WTC11 (cell line): ENCODE results near the gene ZNF821. TPM values are rescaled to one million over a fixed set of nuclear protein-coding genes. Genes with fewer than 3 reads are reported as not detected.

Experiments used
- ATAC-seq: fragments of 200-7000 bp; cut with Tn5 transposase; 2 replicates; pipeline ENCODE4 v1.10.0; 2021; ENCODE audit warnings: mild to moderate bottlenecking, moderate library complexity
- CTCF ChIA-PET: fragments of 300-600 bp; sonication (Branson Sonifier 250); formaldehyde crosslinking; loops from one replicate; lab custom pipeline; 2021; ENCODE audit warnings: antibody characterized with exemption; lab: Charles Lee
- POLR2A ChIA-PET: fragments of 350-600 bp; sonication (Branson Sonifier 250); formaldehyde crosslinking; loops from one replicate; lab custom pipeline; 2021; ENCODE audit warnings: antibody characterized with exemption; lab: Charles Lee
- DNase-seq: peaks from one replicate; pipeline ENCODE4 v3.0.0; 2021; ENCODE audit warnings: low spot score
- H3K27ac Mint-ChIP-seq: 2 replicates; pipeline ENCODE4 v1.8.0; 2021; ENCODE audit warnings: mixed read lengths
- H3K27me3 Mint-ChIP-seq: 2 replicates; pipeline ENCODE4 v1.8.0; 2021; ENCODE audit warnings: low read depth, mild to moderate bottlenecking, moderate library complexity, mixed read lengths
- H3K36me3 Mint-ChIP-seq: 2 replicates; pipeline ENCODE4 v1.8.0; 2021; ENCODE audit warnings: mixed read lengths
- H3K4me1 Mint-ChIP-seq: 2 replicates; pipeline ENCODE4 v1.8.0; 2022; ENCODE audit warnings: mixed read lengths
- H3K4me3 Mint-ChIP-seq: 2 replicates; pipeline ENCODE4 v1.8.0; 2021; ENCODE audit warnings: mild to moderate bottlenecking, moderate library complexity, mixed read lengths
- H3K9me3 Mint-ChIP-seq: 2 replicates; pipeline ENCODE4 v1.8.0; 2021; ENCODE audit warnings: mixed read lengths
- ATF3 ChIP-seq: sonication (generic); formaldehyde crosslinking; conservative IDR thresholded peaks from 2 replicates; pipeline ENCODE4 v1.8.1; 2022; ENCODE audit warnings: mild to moderate bottlenecking, missing genetic modification reagents
- ELF4 ChIP-seq: sonication (generic); formaldehyde crosslinking; IDR thresholded peaks from 2 replicates; pipeline ENCODE4 v1.8.1; 2022; ENCODE audit warnings: low read depth, mild to moderate bottlenecking, moderate library complexity, missing genetic modification reagents
- ETV6 ChIP-seq: sonication (generic); formaldehyde crosslinking; IDR thresholded peaks from 2 replicates; pipeline ENCODE4 v1.8.1; 2022; ENCODE audit warnings: mild to moderate bottlenecking, missing genetic modification reagents
- FOXP4 ChIP-seq: sonication (generic); formaldehyde crosslinking; IDR thresholded peaks from 2 replicates; pipeline ENCODE4 v1.8.0; 2022; ENCODE audit warnings: mild to moderate bottlenecking, missing genetic modification reagents
- JUN ChIP-seq: sonication (generic); formaldehyde crosslinking; IDR thresholded peaks from 2 replicates; pipeline ENCODE4 v1.8.0; 2023; ENCODE audit warnings: mild to moderate bottlenecking, missing genetic modification reagents
- MYBL2 ChIP-seq: sonication (generic); formaldehyde crosslinking; IDR thresholded peaks from 2 replicates; pipeline ENCODE4 v1.8.1; 2023; ENCODE audit warnings: mild to moderate bottlenecking, moderate library complexity, missing genetic modification reagents
- NR1H2 ChIP-seq: sonication (generic); formaldehyde crosslinking; IDR thresholded peaks from 2 replicates; pipeline ENCODE4 v1.9.0; 2021; ENCODE audit warnings: mild to moderate bottlenecking, moderate library complexity, missing genetic modification reagents
- NR3C1 ChIP-seq: sonication (generic); formaldehyde crosslinking; conservative IDR thresholded peaks from 2 replicates; pipeline ENCODE4 v1.8.1; 2023; ENCODE audit warnings: low read depth, mild to moderate bottlenecking, missing genetic modification reagents
- SMAD3 ChIP-seq: sonication (generic); formaldehyde crosslinking; IDR thresholded peaks from 2 replicates; pipeline ENCODE4 v1.8.0; 2022; ENCODE audit warnings: missing genetic modification reagents, mild to moderate bottlenecking, borderline replicate concordance
- SMAD4 ChIP-seq: sonication (generic); formaldehyde crosslinking; IDR thresholded peaks from 2 replicates; pipeline ENCODE4 v1.8.0; 2022; ENCODE audit warnings: mild to moderate bottlenecking, missing genetic modification reagents
- TEAD1 ChIP-seq: sonication (generic); formaldehyde crosslinking; IDR thresholded peaks from 2 replicates; pipeline ENCODE4 v1.8.0; 2022; ENCODE audit warnings: mild to moderate bottlenecking, missing genetic modification reagents
- ZNF121 ChIP-seq: sonication (generic); formaldehyde crosslinking; IDR thresholded peaks from 2 replicates; pipeline ENCODE4 v1.8.0; 2023; ENCODE audit warnings: missing genetic modification reagents
- ZNF317 ChIP-seq: sonication (generic); formaldehyde crosslinking; IDR thresholded peaks from 2 replicates; pipeline ENCODE4 v1.8.1; 2023; ENCODE audit warnings: low read depth, mild to moderate bottlenecking, moderate library complexity, missing genetic modification reagents, borderline replicate concordance
- ZNF416 ChIP-seq: fragments of 250-450 bp; sonication (Bioruptor Pico); IDR thresholded peaks from 2 replicates; pipeline ENCODE4 v1.9.0; 2021; ENCODE audit warnings: mild to moderate bottlenecking, inconsistent platforms
- ZNF512 ChIP-seq: sonication (generic); formaldehyde crosslinking; IDR thresholded peaks from 2 replicates; pipeline ENCODE4 v1.8.1; 2022; ENCODE audit warnings: missing genetic modification reagents, borderline replicate concordance
- ZNF671 ChIP-seq: fragments of 250-450 bp; sonication (Bioruptor Pico); IDR thresholded peaks from 2 replicates; pipeline ENCODE4 v1.8.0; 2021; ENCODE audit warnings: mild to moderate bottlenecking
- total RNA-seq: library from RNA; stranded (reverse); gene quantifications from 3 replicates; pipeline ENCODE4 v1.2.3, GENCODE V29; 2021
- TF ChIP-seq, protein P1 (sequence below): sonication (generic); formaldehyde crosslinking; conservative IDR thresholded peaks from 2 replicates; pipeline ENCODE4 v1.8.1; 2023; ENCODE audit warnings: mild to moderate bottlenecking, low read depth, missing genetic modification reagents, moderate library complexity
- TF ChIP-seq, protein P2 (sequence below): fragments of 250-450 bp; sonication (Bioruptor Pico); IDR thresholded peaks from 2 replicates; pipeline ENCODE4 v1.9.0; 2021; ENCODE audit warnings: mild to moderate bottlenecking, borderline replicate concordance
- TF ChIP-seq, protein P3 (sequence below): sonication (generic); formaldehyde crosslinking; IDR thresholded peaks from 2 replicates; pipeline ENCODE4 v1.8.1; 2023; ENCODE audit warnings: mild to moderate bottlenecking, moderate library complexity, missing genetic modification reagents
- TF ChIP-seq, protein P4 (sequence below): sonication (generic); formaldehyde crosslinking; IDR thresholded peaks from 2 replicates; pipeline ENCODE4 v1.8.1; 2022; ENCODE audit warnings: low read depth, missing genetic modification reagents, borderline replicate concordance
- TF ChIP-seq, protein P5 (sequence below): sonication (generic); formaldehyde crosslinking; IDR thresholded peaks from 2 replicates; pipeline ENCODE4 v1.8.1; 2022; ENCODE audit warnings: mild to moderate bottlenecking, missing genetic modification reagents, moderate library complexity, borderline replicate concordance

ZNF821 gene
- total RNA-seq, 1 experiment from 2014 or later, result 16.2 TPM

DNA sequence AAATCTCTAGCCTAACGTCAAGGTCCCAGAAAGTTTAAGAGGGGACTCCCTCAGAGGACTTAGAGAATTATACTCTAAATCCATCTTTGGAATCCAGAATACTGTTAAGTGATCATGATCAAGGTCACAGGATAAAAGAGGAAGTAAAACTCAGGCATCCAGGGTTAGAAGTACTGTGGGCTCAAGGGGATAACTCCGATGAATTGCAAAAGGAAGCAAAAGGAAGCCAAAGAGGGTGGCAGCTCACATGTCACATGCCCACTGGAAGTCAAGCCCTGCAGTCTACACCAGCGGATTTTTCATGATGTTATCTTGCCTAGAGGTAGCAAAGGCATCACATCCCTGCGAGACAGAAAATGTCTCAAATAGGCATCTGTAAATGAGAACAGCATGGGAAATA, 3.8 kb downstream of the ZNF821 start:
- Mint-ChIP-seq H3K27me3 (no peaks in the 10 kb centered on the region), H3K4me1 (peaks cover 32% of the 10 kb centered on the region), H3K36me3 (peaks cover 33% of the 10 kb centered on the region), H3K27ac (no peak overlapping the region), H3K4me3 (no peak overlapping the region), H3K9me3 (no peaks in the 10 kb centered on the region)
- TF ChIP-seq TEAD1 (CRISPR knock-in tag) (no peak), SMAD3 (CRISPR knock-in tag) (no peak), FOXP4 (no peak), MYBL2 (CRISPR knock-in tag) (no peak), JUN (CRISPR knock-in tag) (no peak), NR3C1 (no peak), ZNF416 (CRISPR knock-in tag) (no peak), ZNF121 (CRISPR knock-in tag) (no peak), ATF3 (CRISPR knock-in tag) (no peak), ETV6 (CRISPR knock-in tag) (no peak)
- TF ChIP-seq, protein P1, sequence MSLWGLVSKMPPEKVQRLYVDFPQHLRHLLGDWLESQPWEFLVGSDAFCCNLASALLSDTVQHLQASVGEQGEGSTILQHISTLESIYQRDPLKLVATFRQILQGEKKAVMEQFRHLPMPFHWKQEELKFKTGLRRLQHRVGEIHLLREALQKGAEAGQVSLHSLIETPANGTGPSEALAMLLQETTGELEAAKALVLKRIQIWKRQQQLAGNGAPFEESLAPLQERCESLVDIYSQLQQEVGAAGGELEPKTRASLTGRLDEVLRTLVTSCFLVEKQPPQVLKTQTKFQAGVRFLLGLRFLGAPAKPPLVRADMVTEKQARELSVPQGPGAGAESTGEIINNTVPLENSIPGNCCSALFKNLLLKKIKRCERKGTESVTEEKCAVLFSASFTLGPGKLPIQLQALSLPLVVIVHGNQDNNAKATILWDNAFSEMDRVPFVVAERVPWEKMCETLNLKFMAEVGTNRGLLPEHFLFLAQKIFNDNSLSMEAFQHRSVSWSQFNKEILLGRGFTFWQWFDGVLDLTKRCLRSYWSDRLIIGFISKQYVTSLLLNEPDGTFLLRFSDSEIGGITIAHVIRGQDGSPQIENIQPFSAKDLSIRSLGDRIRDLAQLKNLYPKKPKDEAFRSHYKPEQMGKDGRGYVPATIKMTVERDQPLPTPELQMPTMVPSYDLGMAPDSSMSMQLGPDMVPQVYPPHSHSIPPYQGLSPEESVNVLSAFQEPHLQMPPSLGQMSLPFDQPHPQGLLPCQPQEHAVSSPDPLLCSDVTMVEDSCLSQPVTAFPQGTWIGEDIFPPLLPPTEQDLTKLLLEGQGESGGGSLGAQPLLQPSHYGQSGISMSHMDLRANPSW, result no peak
- ChIA-PET CTCF (no interaction called here), POLR2A (no interaction called here)
- ATAC-seq (no peak), DNase-seq (no peak)

DNA sequence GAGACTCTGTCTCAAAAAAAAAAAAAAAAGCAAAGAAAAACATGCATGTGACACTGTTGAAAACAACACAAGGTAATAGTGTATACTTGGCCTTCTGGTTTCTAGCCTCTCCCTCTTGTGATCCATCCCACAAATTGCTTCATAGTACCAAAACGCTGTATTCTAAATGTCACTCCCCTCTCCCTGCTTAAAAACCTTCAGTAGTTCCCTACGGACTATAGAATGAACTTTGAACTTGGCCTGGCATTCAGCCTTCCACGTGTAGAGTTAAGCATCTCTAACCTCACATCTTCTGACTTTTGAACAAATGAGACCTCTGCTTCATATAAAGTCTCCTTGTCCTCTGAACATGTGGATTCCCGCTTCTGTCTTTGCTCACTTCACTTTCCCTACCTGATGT, 5.1 kb downstream of the ZNF821 start:
- no peak for ATAC-seq
- no peaks in the 10 kb centered on the region for H3K27me3 Mint-ChIP-seq
- CTCF ChIA-PET, result no interaction called here
- H3K36me3 Mint-ChIP-seq, result peaks cover 37% of the 10 kb centered on the region
- H3K4me3 Mint-ChIP-seq, result no peak overlapping the region
- POLR2A ChIA-PET, result no interaction called here
- no peak overlapping the region for H3K27ac Mint-ChIP-seq
- H3K9me3 Mint-ChIP-seq, result no peaks in the 10 kb centered on the region
- peaks cover 30% of the 10 kb centered on the region for H3K4me1 Mint-ChIP-seq
- no peak for DNase-seq
- TF ChIP-seq, protein P2, sequence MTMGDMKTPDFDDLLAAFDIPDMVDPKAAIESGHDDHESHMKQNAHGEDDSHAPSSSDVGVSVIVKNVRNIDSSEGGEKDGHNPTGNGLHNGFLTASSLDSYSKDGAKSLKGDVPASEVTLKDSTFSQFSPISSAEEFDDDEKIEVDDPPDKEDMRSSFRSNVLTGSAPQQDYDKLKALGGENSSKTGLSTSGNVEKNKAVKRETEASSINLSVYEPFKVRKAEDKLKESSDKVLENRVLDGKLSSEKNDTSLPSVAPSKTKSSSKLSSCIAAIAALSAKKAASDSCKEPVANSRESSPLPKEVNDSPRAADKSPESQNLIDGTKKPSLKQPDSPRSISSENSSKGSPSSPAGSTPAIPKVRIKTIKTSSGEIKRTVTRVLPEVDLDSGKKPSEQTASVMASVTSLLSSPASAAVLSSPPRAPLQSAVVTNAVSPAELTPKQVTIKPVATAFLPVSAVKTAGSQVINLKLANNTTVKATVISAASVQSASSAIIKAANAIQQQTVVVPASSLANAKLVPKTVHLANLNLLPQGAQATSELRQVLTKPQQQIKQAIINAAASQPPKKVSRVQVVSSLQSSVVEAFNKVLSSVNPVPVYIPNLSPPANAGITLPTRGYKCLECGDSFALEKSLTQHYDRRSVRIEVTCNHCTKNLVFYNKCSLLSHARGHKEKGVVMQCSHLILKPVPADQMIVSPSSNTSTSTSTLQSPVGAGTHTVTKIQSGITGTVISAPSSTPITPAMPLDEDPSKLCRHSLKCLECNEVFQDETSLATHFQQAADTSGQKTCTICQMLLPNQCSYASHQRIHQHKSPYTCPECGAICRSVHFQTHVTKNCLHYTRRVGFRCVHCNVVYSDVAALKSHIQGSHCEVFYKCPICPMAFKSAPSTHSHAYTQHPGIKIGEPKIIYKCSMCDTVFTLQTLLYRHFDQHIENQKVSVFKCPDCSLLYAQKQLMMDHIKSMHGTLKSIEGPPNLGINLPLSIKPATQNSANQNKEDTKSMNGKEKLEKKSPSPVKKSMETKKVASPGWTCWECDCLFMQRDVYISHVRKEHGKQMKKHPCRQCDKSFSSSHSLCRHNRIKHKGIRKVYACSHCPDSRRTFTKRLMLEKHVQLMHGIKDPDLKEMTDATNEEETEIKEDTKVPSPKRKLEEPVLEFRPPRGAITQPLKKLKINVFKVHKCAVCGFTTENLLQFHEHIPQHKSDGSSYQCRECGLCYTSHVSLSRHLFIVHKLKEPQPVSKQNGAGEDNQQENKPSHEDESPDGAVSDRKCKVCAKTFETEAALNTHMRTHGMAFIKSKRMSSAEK, result no peak
- TF ChIP-seq NR1H2 (CRISPR knock-in tag) (no peak), ZNF512 (CRISPR knock-in tag) (no peak), ELF4 (CRISPR knock-in tag) (no peak), TEAD1 (CRISPR knock-in tag) (no peak), SMAD4 (CRISPR knock-in tag) (no peak), ZNF317 (CRISPR knock-in tag) (no peak), ZNF671 (CRISPR knock-in tag) (no peak)
- TF ChIP-seq, protein P3, sequence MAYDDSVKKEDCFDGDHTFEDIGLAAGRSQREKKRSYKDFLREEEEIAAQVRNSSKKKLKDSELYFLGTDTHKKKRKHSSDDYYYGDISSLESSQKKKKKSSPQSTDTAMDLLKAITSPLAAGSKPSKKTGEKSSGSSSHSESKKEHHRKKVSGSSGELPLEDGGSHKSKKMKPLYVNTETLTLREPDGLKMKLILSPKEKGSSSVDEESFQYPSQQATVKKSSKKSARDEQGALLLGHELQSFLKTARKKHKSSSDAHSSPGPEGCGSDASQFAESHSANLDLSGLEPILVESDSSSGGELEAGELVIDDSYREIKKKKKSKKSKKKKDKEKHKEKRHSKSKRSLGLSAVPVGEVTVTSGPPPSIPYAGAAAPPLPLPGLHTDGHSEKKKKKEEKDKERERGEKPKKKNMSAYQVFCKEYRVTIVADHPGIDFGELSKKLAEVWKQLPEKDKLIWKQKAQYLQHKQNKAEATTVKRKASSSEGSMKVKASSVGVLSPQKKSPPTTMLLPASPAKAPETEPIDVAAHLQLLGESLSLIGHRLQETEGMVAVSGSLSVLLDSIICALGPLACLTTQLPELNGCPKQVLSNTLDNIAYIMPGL (CRISPR knock-in tag), result no peak
- TF ChIP-seq, protein P4, sequence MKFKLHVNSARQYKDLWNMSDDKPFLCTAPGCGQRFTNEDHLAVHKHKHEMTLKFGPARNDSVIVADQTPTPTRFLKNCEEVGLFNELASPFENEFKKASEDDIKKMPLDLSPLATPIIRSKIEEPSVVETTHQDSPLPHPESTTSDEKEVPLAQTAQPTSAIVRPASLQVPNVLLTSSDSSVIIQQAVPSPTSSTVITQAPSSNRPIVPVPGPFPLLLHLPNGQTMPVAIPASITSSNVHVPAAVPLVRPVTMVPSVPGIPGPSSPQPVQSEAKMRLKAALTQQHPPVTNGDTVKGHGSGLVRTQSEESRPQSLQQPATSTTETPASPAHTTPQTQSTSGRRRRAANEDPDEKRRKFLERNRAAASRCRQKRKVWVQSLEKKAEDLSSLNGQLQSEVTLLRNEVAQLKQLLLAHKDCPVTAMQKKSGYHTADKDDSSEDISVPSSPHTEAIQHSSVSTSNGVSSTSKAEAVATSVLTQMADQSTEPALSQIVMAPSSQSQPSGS (CRISPR knock-in tag), result no peak
- TF ChIP-seq, protein P5, sequence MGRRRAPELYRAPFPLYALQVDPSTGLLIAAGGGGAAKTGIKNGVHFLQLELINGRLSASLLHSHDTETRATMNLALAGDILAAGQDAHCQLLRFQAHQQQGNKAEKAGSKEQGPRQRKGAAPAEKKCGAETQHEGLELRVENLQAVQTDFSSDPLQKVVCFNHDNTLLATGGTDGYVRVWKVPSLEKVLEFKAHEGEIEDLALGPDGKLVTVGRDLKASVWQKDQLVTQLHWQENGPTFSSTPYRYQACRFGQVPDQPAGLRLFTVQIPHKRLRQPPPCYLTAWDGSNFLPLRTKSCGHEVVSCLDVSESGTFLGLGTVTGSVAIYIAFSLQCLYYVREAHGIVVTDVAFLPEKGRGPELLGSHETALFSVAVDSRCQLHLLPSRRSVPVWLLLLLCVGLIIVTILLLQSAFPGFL (CRISPR knock-in tag), result no peak
